Embryonic facial prominence (tissue), 1 donor: ENCODE data around the gene NHLRC4.

Experiments used
- DNase-seq: peaks from one replicate; pipeline ENCODE4 v3.0.0-alpha.2; 2016; ENCODE audit errors: extremely low spot score

Gene NHLRC4, protein sequence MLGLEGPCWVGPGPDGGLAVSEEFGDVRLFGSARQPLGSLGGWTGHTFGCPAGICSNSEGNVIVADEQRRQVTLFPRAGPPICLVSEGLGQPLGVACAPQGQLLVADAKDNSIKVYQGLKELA

DNA sequence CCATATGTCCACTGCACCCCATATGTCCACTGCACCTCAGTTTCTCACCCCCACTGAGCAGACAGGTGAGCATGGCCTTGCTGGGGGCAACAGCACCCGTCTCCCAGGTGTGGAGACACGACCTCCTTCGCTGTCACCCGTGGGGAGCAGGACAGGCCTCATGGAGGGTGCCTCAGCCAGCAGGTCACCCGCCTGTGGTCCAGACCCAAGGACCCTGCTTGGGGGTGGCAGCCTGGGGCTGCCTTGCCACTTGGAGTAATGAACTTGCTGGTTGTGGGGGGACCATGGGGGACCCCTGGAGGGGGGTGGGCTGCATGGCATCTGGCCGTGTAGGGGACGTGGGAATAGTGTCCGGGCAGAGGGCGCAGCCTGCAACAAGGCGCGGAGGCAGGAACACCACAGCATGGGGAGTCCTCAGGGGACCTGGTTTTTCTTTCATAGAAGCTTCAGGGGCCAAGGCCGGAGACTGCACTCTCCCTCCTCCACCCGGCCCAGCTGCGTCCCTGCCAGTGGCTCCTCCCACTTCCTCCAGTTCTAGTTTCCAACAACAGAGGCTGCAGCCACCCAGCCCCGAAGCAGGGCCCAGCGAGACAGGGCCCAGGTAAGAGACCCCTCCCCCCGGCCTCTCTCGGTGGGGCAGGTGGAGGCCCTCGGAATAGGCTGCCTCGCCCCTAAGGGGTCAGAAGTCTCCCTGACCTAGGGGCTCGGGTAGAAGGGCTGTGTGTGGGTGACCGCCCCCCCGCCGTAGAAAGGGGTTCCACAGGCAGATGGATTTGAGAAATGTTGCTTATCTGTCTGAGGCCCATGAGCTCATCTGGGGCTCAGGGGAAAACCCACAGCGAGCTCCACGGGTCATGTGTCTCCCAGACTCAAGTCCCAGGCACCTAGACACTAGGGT is at the start of gene NHLRC4:
NHLRC4 (plus strand) TSS at position 531 of the 898 bp plus-strand sequence. CDS start 1,043 bp downstream, outside the sequence.
- DNase-seq = no peak

DNA sequence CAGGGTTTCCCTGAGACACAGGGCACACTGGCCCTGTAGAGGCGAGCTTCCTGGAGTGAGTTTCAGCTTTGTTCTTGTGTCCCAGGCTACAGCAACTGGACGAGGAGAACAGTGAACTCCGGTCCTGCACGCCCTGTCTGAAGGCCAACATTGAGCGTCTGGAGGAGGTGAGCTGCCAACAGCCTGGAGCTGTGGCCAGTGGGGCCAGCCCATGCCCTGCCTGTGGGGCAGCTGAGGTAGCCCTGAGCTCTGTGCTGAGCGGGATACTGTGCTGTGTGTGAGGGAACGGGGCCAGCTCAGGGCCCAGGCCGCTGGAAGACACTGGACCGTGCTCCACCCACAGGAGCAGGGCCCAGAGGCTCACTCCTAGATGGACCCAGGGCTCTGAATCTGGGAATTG is 47.9 kb upstream of the NHLRC4 start:
- no peak for DNase-seq

DNA sequence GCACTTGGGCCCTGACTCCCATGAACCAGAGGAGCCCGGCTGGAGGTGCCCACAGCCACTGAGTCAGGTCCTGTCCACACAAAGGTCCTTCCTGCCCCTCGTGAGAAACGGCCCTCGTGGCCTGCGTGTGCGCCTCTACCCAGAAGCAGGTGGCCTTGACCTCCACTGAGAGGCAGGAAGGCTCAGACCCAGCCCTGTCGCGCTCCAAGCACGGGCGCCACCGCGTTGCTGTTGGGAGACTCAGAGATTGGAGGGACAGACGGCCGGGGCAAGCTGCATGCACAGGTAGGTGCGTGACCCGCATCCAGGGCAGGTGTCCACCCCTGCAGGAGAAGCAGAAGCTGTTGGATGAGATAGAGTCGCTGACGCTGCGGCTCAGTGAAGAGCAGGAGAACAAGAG is 47.4 kb upstream of the NHLRC4 start:
- DNase-seq = no peak

DNA sequence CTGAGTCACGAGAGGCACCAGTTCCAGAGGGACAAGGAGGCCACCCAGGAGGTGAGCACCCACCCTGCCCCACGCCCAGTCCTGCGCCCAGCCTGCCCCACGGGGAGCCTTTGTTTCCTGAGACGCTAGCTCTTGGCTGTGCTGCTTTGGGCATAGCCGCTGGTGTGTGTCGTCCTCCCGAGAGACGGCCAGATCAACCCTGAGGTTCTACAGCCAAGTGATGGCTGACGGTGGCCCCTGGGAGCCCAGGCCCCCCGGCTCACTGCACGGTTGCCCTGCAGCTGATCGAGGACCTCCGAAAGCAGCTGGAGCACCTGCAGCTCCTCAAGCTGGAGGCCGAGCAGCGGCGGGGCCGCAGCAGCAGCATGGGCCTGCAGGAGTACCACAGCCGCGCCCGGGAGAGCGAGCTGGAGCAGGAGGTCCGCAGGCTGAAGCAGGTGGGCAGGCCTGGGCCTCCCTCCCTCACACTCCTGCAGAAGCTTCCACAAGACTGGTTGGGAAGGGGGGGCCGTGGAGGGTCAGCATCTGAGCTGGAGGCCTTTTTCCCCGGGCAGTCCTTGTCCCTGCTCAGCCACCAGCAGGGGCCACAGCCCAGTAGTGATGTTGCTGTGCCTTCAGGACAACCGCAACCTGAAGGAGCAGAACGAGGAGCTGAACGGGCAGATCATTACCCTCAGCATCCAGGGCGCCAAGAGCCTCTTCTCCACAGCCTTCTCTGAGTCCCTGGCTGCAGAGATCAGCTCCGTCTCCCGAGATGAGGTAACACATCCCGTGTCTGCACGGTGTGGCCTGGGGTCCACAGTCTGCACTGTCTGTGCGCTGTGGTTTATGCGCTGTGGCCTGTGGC is 46.7 kb upstream of the NHLRC4 start:
- DNase-seq = no peak

DNA sequence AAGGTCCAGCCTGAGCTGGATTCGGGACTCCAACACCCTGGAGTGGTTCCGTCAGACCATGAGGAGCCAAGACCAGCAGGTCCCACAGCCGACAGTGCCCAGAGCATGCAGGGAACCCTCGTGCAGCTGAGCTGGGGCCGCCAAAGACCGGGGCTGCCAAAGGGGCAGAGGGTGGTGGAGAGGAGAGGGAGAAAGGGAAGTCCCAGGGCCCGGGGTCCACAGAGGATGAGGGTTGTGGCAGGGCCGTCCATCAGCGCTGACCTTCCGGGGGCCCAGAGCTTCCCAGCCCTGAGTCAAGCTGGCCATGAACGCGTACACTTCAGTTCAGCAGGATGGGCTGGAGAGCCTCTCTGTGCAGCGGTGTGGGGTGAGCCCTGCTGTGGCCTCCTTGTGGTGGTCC is 46.0 kb upstream of the NHLRC4 start:
- DNase-seq = no peak

DNA sequence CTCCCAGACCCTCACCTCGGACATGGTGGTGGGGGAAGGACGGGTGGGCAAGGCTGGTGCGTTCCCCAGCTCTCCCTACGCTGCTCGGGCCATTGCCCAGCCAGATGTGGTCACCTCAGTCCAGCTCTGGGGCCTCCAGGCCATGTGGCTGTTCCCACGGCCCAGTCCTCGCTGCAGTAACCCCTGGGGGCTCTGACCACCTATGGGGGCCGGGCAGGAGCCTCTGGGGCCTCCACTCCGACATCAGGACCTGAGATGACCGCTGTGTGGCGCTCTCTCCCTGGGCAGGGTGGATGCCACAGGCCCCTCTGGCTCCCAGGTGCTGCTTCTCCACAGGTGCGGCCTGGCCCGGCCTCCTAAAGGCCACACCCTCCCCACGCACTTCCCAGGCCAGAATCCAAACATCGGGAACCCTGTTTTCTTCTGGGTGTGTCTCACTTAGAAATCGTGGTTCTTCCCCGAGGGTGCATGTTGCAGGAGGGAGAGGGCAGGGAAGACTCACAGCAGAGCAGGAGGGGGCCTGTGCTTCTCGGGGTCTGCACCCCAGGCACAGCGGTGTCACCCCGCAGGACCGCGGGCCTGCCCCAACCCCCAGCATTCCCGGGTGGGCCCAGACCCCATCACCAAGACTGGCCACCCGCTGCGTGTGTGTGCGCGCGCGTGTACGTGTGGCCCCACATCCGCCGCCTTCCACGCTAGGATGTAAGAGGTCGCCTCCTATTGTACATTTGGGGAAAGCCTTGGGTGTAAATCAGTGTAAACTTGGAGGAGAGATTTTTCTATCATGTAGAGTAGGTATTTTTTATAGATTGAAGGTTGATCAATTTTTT is 45.2 kb upstream of the NHLRC4 start:
- DNase-seq = no peak

DNA sequence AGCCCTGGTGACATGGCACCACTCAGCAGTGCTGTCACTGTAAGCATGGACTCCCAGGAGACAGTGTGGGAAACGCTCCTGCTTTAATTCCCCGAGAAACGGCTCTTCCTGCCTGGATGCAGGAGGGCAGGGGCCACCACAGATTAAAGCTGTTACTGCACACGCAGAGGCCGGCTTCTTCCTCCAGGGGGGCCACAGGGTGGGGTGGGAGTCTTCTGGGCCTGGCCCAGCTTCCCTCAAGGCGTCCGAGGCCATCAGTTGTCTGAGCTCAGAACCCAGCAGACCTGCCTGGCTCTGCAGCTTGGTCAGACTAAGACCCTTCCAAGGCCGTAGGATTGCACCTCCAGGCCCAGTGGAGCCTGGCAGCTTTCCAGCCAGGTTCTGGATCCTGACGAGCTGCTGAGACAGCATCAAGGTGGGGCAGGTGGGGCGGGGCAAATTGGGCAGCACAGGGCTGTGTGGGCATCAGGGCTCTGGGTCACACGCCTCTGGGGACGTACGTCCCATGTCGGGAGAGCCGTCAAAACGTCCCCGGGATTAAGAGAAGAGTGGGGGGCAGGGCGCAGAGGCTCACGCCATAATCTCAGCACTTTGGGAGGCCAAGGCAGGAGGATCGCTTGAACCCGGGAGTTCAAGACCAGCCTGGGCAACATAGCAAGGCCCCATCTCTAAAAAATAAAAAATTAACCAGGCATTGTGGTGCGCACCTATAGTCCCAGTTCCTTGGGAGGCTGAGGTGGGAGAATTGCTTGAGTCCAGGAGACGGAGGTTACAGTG is 44.3 kb upstream of the NHLRC4 start:
- no peak for DNase-seq

DNA sequence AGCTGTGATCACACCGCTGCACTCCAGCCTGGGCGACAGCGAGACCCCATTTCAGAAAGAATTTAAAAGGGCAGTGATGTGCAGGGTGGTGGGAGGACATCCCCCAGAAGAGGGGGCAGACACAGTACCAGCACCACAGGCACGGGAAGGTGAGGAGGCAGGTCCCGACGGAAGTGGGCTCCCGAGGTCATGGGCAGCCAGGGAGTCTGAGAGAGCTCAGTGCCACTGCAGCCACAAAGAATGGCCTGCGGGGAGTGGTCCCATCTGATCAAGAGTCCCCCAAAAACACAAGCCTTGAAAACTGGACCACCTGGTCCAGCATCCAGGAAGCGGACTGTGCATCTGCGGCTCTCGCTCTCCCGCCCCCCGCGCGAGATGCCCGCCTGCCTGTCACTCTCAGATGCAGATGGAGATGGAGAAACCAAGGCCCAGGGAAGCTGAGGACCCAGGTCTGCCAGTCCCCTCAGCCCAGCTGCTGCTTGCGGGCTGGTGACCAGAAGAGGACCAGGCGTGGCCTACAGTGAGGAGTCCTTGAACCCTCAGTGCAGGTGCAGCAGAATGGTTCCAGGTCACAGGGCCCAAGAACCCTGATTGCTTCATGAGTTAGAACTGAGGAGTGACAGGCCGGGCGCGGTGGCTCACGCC is 43.6 kb upstream of the NHLRC4 start:
- DNase-seq = no peak

DNA sequence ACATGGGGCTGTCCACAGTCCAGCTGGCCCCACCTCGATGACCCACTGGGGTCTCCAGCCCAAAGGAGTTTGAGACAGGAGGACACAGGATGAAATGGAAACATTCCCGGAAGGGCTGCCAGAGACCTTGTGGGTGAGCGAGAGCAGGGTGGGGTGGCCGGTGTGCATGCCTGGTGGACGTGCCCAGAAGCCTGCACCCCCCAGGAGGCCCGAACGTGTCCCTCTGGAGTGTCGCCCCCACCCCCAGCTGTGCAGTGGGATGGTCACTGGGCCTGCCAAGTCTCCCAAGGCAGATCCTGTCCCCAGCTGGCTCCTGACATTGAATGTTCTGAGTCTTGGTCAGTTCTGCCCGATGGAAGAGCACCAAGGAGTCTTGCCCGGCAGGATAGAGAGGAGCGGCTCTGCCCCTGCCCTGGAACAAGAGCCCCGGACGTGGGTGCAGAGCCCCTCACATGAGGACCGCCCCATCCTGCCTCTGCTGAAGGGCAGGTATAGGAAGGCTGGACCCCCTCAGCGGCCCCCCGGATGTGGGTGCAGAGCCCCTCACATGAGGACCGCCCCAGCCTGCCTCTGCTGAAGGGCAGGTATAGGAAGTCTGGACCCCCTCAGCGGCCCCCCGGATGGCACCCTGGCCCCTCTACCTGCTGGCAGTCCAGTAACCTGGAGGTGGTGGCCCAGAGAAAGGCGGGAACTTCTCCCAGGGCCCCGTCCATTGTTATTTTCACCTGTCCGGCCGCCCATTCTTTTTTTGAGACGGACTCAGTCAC is 42.3 kb upstream of the NHLRC4 start:
- no peak for DNase-seq

DNA sequence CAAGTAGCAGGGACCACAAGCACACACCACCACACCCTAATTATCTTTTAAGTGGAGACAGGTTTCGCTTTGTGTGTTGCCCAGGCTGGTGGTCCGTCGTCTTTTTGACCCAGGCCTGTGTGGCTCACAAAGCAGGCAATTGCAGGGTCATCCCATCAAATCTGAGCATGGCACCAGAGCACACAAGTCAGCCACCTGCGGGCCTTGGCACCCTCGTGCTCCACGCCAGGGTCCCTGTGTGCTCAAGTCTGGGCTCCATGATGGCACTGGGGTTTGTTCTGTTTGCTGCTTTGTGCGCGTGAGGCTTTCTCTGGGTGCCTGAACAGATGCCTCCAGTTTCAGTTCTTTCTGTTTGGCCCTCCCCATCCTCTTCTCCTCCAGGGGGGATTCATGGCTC is 41.7 kb upstream of the NHLRC4 start:
- no peak for DNase-seq

DNA sequence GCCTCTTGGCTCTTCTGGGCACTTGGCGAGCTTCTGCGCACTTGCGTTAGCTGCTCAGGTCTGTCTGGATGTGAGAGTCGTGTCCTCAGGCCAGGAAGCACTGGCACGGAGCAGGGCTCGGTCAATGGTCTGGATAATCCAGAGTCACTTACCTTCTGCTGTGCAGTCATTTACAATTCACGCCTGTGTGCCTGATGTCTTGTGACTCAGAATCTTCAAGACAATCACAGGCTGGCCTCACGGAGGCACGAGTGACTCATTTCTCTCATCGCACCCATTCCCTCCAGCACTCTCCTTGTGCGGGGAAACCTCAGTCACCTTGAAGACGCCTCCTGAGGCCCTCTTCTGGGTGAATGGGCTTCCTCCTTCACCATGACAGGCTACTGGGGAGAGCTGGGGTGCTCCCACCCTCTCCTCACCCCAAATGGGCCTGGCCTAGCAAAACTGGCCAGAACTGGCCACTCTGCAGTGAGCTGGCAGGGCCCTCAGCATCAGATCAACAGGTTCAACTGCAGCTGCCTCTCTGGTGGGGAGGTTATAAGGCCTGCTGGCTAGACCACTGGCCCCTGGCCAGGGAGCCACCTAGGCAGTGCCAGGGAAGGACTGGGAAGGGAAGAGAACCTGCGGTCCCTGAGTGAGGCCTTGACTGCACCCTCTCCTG is 41.2 kb upstream of the NHLRC4 start:
- DNase-seq = no peak

DNA sequence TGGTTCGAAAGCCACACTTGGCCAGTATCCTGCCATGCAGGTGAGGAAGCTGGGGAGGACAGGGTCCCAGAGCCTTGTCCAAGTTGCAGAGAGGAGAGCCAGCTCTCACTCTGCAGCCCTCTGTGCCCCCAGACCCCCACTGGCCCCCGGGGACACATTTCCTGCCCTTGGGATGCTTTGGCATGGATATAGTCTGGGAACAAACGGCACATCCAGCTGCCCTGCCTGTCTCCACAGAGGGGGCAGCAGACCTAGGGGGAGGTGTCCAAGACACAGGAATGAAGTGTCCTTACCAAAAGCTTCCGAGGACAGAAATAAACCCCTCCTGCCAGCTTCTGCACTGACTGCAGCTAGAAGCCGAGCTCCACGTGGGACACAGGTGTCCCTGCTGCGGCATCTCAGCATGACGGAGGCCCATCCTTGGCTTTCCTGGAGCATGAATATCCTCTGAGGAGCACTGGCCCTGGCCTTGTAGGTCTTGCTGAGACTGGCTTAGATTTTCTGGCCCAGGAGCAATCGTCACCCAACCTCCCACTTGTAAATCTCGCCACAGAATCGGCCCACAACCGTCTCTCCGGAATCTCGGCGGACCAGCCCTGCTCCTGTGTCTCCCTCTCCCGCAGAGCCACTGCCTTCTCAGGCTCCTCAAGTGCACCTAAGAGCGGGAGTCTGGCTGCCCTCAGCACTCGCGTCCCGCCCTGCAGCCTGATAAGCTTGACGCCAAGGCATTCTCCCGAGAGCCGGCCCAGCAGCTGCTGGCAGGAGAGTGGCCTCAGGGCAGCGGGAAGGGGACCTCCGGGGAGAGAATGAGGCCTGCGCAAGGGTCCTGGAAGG is 40.4 kb upstream of the NHLRC4 start:
- DNase-seq = no peak

DNA sequence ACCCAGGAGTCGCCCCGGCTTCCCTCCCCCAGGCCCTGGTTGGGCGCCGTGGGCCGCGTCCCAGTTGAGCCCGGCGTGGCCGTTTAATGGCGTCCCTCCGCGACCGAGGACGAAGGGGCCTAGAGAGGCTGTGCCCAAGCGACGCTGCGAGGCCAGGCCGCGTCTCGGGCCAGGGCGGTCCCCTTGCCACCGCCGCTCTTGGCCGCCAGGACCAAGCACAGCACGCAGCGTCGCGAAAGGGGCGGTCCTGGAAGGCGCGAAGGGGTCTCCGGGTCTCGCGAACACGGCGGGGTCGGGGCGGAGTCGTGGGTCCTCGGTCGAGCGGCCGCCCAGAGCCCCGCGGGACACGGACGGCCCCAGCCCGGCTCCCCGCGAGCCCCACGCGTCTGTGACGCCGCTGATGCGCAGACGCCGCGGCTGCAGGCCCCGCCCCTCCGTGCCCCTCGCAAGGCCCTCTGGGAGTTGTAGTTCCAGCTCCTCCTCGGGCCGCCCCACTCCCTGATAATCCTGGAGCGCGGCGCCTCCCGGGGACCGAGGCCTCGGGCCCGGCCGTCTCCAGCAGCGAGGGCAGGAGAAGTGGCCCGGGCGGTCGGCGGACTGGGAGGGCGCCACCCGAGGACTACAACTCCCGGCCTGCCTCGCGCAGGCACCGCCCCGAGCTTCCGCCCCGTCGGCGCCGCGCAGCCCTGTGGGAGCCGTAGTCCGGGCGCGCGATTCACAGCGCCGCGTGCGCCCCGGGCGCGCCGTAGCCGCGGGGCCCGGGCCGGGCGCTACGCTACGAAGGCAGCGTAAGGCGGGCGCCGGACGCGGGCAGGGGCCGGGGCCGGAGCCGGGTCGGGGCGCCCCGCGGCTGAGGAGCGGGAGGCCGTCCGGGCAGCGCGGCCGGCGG is 39.5 kb upstream of the NHLRC4 start, which contains the start of gene CAPN15:
CAPN15 (plus strand) TSS at position 698 of the 889 bp plus-strand sequence. CDS start 19,127 bp downstream, outside the sequence.
- DNase-seq = peak; percentile 69

DNA sequence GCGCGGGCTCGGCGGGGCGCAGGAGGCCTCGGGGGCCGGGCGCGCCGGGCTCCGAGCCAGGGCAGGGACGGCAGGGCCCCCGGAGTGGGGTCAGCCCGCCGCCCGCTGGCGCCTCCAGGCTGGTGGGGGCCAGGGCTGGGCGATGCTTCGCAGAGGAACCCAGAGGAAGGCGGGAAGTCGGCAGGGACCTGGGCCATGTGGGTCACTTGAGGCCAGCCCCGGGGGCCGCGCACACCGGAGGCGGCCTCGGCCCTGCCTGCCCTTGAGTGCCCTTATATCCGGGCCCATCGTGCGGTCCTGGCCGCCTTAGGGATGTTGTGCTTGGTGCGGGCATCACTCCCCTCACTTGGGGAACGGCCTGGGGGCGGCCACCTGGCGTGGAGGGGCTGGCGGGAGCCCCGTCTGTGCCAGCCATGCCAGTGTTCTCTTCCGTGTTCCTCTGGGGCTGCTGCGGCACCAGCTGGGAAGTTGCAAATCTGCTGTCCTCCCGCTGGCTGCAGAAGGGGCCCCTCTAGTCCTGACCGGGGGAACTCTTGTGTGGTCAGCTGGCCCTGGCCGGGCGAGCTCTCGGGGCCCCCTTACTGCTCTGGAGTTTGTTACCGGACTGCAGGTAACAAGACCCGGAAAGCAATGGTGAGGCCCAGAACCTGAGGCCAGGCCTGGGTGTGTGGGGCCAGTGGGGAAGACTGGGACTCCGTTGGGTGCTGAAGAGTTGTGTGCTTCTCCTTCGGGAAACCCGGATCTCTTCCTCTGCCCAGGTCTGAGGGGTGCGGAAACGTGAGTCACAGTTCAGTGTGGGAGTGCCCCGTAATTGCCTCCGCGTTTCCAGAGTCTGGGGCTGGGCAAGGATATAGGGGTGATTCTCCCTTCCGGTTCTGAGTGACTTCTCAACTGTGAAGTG is 38.4 kb upstream of the NHLRC4 start:
- DNase-seq = no peak

DNA sequence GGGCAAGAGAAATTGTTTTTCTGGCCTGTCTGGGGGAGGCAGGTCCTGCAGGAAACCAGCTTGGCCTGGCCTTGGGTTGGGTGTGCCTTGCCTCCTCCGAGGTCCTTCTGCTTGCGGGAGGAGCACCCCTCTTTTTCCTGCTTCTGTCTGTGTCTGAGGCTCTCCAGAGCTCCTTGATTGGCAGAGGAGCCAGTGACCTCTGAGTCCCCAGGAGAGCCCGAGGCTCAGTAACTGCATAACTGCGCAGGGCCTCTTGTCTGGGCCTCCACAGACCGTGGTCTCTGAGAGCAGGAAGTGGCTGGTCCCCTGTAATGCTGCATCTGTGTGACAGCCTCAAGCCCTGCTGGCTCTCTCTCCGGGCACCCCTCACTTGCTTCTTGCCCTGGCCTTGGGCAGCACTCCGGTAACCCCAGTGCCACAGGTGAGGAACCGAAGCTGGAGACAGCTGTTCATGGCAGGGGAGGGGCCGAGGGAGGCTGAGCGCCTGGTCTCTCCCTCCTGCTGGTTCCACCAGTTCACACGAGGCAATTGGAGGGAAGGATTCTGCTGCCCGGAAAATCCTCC is 37.7 kb upstream of the NHLRC4 start:
- DNase-seq = no peak
